OCI-M1 (cell line): Measurements from ENCODE around the gene MYO1F.
"Not testable (repeated sequence)": the region's sequence is repeated elsewhere in the genome, so short reads cannot be mapped to it uniquely, and the experiment has no call there.

Experiments used
- DNase-seq: peaks from one replicate; lab custom pipeline; 2025; lab: John Stamatoyannopoulos, UW

MYO1F gene

DNA sequence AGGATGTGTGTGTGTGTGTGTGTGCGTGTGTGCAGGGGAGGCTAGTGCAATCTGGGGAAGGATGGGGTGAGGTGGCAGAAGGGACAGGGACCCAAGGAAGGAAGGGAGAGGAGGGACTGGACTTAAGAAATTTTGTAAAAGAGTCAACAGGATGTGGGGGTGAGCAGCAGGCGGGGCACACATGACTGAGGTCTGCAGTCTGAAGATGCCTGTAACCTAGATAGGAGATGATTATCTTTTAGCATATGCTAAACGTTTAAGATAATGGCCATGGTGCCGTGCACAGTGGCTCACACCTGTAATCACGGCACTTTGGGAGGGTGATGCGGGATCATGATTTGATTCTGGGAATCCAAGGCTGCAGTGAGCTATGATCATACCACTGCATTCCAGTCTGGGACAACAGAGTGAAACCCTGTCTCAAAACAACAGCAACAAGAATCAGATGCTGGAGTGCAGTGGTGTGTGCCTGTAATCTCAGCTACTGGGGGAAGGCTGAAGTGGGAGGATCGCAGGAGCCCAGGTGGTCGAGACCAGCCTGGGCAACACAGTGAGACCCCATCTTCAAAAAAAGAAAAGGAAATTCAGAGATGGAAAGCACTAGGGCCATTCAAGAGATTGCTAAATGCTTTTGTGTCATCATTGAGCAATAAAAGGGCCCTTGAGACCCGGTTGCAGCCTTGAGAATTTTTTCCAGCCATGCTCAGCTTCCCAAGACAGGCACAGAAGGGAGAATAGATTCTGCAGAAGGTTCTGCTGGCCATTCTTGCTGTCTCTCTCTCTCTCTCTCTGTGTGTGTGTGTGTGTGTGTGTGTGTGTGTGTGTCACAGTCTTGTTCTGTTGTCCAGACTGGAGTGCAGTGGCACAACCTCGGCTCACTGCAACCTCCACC, 59.4 kb downstream of the MYO1F start:
- DNase-seq: peak; percentile 50

DNA sequence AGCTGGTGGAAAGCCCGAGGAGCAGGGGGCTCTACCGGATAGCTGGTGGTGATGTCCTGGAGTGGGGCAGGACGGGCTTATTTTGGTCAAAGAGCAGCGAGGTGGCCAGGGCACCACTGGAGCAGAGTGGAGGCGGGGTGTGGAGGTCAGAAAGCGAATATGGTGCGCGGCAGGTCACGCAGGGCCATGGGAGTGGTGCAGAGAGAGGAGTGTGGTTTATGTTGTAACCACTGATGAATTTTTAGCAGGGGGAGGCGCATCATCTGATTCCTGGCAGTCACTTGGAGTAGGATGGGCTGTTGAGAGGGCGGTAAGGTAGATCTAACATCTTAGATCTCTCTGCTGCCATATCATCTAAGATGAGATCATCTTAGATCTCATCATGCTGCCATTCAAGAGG, 61.9 kb downstream of the MYO1F start:
- peak; percentile 85 for DNase-seq

DNA sequence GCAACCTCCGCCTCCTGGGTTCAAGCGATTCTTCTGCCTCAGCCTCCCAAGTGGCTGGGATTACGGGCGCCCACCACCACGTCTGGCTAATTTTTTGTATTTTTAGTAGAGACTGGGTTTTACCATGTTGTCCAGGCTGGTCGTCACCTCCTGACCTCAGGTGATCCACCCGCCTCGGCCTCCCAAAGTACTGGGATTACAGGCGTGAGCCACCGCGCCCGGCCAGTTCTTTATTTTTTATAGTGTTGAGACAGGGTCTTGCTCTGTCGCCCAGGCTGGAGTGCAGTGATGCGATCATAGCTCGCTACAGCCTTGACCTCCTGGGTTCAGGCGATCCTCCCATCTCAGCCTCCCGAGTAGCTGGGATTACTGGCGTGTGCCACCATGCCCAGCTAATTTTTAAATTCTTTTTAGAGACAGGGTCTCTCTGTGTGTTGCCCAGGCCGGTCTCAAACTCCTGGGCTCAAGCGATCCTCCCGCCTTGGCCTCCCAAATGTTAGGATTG, 62.7 kb downstream of the MYO1F start:
- not testable (repeated sequence) for DNase-seq

DNA sequence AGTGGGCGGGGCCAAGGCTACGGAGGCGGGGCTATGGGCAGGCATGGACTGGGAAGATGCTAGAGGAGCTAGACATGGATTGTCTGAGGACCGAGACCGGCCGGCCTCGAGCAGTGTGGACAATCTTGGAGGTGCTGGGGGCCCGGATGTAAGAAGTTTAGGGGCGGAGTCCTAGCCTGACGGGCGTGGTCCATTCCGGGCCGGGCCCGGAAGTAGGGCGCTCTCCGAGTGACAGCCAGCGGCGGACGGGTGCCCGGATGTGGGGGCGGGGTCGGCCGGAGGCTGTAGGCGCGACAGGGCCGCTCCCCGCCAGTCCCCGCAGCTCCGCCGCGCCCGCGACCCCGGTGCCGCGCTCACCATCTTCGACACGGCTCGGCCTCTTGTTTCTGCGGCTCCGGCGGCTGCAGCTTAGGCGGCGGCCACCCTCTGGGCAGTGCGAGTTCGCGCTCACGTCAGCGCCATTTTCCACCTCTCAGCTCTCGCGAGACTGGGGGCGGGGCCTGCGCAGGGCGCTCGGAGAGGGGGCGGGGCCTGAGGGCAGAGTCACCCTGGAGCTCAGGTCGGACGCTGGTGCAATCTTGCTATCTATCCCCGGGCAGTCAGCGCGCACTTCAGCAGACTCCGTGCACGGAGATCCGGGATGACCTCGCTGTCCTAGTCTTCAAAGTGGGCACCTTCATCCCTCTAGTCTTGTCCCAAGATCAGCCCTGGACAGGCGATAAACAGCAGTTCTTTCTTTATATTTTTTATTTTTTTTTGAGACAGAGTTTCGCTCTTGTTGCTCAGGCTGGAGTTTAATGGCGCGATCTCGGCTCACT, 63.3 kb downstream of the MYO1F start, which contains the start of gene ZNF414:
Gene ZNF414 (minus strand): TSS at position 481 of the 818 bp plus-strand sequence. CDS start 121 bp downstream, at position 360.
- peak; percentile 100 for DNase-seq

DNA sequence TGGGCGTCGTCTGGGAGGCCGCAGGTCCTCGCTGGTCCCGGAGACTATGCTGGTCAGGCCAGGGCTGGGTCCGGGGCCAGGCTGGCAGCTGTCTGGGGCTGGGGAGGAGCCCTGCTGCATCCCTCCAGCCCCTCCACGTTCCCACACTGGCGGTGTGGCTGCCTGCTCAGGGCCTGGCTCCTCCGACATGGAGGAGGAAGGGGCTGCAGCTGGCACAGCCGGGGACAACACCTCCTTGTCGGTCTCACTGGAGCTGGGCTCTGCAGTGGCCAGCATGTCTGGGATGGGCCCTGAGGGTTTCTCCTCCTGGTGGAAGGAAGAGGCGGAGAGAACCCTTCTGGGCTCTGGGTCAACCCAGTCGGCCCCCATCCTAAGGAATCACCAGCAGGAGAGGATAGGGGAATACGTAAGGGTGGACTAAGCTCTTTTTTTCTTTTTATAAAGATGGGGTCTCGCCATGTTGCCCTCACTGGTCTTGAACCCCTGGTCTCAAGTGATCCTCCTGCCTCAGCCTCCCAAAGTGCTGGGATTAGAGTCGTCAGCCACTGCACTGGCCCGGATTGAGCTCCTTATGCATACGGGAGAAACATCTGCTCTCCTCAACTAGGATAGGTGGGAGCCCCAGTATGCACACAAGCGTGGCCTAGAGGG, 64.1 kb downstream of the MYO1F start:
- DNase-seq: no peak

DNA sequence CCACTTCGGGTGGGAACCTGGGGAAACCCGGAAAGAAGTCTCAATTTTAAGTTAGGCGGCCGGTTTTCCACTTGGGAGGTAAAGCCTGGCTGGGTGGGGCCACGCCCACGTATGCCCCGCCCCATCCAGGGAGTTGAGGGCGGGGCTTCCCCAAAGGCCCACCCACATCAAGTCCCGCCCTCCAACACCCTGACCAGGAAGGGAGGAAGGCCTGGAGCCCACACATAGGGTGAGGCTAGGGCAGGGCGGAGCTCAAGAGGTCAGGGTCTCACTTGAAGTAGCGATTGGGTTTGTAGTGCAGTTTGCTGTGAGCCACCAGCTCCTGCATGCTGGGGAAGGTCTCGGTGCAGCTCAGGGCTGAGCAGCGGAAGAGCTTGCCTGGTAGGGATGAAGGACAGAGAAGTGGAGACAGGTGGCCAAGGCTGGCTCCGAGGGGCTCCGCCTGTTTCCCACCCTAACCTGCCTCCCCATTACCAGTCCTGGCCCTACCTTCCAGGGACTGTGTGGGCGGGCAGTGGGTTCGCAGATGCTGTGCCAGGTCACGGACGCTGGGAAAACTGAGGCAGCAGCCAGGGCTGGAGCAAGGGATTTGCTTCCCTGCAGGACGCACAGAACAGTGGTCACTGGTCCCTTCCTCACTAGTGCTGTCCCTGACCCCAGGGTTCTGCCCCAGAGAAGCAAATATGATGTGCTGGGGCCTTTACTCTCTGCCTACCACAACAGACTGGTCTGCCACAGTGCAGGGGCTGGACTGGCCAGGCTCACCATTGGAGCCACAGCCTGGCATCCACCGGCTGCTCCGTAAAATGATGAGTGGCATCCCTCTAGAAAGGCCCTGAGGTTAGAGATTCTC, 64.9 kb downstream of the MYO1F start:
- DNase-seq: peak; percentile 69

DNA sequence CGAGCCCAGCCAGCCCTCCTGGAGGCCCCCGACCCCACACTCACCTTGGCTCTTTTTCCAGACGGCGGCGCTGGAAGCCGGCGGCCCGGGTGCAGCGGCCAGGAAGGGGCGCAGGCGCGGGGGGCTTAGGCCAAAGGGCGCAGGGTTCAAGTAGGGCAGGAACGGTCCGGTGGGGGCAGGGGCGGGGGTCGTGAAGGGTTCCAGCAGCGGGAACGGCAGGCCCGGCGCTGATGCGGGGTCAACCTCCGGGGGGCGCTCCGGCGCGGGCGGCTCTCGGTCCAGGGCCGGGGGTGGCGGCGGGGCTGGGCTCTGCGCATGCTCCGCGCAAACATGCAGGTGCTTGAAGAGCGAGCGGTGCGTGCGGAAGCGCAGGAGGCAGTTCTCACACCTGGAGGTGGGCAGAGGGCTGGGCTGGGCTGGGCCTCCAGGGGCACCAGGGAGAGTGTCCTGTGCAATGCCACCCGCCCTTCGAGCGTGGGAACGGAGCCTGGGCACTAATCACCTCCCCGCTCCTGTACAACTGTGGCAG, 65.6 kb downstream of the MYO1F start:
- DNase-seq: no peak

DNA sequence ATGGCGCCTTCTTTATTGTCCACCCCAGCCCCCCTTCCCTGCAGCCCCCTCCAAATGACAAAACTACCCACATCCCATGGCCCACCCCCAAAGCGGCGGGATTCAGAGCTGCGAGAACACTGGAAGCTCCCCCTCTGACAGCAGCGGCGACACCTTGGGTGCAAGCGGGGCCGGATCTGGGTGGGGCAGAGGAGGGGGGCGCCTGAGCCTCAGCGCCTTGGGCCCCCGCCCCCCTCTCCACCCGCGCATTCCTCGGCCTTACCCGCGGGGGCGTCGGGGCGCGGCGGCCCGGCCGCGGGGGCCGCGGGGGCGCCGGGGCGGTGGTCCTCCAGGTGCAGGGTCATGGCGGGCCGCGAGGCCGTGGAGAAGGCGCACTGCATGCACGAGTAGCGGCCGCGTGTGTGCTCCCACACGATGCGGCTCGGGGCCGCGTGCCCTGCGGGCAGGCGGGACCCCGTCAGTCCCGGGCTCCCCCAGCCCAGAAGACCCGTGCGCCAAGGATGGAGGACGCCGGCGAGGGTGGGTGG, 66.6 kb downstream of the MYO1F start:
- no peak for DNase-seq

DNA sequence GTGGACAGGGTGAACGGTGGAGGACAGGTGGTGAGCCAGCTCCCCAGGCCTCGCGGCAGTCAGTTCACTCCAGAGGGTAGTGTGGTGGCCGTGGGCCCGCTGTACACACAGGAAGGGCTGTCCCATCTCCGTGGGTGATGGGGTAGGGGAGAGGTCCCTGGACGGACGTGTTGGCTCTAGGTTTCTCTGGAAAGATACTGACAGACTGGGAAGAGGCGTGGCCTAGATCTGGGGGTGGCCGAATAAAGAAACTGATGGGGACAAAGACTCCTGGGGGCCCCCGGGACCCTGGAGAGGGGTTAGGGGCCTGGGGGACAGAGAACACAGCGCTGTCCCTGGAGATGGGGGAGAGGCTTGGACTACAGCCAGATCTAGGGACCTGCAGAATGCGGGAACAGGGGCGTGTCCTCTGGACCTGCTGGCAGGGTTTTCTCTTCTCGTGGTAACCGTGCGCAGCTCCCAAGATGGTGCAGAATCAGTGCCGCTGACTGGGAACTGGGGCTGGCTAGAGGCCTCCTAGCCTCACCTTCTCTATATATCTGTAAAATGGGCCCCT, 70.8 kb downstream of the MYO1F start:
- no peak for DNase-seq

DNA sequence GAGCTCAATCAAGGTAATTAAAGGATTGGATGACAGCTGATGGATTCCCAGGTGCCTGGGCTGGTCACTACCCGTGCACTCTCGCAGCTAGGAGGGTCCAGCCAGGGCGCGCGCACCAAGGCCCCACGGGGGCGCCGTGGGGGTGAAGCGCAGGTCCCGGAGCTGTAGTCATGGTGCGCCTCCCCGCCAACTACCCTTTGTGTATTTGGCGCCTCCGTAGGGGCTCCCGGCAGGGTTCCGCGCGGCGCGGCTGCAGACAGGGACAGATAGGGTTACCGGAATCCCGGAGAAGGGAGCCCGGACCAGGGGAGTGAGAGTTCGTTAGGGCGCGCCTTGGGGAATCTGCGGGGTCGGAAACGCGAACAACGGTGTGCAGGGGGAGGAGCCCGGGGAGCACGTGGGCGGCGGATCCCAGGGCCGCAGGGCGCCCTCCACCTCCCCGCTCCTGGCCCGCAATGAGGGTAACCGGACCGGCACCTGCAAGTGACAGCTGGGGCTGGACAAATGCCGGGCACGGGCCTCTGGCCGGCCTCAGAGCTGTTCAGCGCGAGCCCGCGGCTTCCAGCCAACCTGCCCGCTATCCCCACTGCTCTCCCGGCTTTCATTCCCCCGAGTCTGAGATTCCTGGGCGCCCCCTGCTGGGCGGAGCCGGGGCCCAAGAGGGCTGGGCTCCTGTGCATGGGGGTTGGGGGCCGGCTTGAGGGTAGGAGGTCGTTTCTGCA, 71.4 kb downstream of the MYO1F start:
- peak; percentile 94 for DNase-seq

DNA sequence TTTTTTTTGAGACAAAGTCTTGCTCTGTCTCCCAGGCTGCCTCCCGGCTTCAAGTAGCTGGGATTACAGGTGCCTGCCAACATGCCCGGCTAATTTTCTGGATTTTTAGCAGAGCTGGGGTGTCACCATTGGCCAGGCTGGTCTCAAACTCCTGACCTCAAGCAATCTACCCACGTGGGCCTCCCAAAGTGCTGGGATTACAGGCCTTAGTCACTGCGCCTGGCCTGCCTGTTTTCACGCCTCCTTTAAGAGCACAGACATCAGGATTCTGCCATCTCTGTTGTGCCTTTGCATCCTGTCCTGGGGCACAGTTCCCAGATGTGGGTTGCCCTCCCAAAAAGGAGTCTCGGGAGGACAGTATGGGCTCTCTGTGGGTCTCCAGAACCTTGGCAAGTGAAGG, 72.3 kb downstream of the MYO1F start:
- DNase-seq: peak; percentile 59

DNA sequence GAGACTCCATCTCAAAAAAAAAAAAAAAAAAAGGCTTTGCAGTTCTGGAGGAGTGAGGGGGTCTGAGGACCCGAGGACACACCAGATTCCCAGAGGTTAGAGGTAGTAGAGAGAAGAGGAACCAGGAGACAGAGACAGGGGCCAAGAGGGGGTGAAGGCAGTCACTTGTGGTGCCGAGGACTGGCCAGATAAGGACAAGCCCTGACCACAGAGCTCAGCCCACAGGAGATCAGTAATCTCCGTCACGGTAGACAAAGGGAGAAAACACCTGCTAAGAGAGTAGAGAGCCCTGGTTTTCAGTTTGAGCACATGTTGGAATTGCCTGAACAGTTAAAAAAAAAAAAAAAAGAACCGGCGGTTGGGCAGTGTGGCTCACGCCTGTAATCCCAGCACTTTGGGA, 73.1 kb downstream of the MYO1F start:
- peak; percentile 97 for DNase-seq

DNA sequence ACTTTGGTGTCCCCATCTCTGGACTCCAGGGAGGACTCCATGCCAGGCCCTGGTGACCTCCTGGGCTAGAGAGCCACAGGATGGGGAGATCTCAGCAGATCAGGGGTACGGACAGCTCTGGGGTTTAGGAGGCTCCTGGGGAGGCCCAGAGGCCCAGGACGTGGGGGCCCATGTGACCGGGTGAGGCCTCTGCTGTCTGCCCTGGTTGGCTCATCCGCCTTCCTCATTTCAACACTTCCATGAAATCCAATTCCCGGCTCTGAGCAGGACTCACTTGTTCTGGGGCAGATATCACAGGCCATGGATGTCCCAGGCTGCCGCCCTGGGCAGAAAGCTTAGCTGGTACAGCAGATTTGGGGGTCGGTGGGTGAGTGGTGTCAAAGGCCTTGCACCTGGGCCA, 73.7 kb downstream of the MYO1F start:
- DNase-seq: no peak

DNA sequence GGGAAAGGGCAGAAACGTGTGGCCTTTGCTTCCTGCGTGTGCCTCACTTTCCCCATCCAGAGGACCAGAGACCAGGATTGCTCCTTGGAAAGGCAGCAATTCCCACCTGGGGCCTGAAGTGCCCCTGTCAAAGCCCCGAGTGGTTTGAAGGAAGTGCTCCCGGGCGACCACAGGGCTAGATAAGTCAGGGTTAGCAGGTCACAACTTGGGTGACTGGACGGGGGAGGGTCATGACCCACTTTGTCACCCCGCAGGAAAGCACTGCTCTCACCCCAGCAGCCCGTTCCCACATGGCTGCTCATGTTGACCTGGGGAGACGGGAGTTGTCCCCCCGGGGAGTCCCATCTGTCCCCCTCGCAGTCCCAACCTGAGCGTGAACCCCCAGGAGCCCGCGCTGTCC, 75.3 kb downstream of the MYO1F start:
- DNase-seq: peak; percentile 56

DNA sequence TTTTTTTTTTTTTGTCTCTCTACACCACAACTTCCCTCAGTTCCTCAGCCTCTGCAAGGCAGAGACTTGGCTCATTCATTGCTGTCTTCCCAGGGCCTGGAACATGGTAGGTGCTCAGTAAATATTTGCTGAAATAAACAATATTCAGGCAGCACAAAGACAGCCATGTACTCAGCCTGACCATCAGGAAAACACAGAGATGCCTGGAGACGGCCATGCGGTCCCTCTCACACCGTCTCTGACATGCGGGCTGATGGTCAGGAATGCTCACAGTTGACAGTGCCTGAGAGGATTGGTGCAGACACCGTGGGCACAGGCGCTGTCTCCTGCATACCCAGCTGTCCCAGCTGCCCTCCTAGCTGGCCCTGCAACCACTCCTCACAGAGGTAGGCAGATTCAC, 75.7 kb downstream of the MYO1F start:
- no peak for DNase-seq

DNA sequence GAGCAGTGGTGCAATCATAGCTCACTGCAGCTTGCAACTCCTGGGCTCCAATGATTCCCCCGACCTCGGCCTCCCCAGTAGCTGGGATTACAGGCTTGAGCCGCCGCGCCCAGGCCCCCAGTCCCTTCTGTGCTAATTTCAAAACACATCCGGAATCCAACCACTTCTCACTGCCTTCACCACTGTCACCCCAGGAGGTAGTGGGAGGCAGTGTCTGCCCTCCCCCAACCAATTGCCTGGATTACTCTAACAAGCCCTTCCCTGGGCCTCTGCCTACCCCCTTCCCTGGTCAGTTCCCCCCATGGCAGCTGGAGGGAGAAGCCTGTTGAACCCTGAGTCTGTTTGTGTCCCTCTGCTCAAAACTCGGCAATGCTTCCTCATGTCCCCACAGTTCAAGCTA, 77.1 kb downstream of the MYO1F start:
- DNase-seq: no peak

DNA sequence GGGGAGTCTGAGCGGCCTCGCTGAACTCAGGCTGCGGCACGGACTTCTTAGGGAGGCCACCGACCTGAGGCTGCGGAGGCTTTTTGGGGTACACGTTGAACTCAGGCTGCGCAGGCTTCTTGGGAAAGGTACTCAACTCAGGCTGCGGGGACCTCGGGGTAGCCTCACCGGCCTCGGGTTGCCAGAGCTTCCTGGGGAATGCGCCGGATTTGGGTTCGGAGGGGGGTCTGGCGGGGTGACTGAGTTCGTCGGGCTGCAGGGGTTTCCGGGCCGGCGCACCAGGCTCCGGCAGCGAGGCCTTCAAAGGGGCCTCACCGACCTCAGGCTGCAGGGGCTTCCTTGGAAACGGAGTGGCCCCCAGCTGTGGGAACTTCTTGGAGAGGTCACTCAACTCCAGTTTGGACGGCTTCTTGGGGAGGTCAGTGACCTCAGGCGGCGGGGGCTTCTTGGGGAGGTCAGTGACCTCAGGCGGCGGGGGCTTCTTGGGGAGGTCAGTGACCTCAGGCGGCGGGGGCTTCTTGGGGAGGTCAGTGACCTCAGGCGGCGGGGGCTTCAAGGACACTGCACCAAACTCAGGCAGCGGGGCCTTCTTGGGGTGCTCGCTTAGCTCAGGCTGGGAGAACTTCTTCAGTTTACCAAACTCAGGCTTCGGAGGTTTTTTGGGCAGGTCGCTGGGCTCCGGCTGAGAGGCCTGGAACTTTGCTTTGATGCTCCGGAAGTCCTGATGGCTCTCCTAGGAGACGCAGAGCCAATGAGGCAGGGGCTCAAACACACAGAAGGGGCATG, 78.0 kb downstream of the MYO1F start:
- DNase-seq: no peak

DNA sequence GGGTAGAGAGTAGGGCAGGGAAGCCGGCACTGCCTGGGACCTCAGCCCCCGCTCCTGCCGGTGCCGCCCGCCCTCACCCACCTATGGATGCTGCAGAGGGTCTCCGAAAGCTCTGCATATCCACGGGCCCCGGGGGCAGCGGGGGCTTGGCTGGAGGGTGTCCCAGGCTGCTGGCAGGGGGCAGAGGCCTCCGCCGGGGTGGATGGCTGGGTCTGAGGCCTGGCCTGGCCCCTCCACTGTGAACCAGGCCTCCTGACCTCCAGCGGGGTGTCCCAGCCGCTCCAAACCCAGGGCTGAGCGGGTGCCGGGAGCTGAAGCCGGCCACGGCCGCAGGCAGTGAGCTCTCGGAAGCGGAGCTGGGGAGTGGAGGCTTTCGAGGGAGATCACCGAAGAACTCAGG, 78.9 kb downstream of the MYO1F start:
- no peak for DNase-seq

DNA sequence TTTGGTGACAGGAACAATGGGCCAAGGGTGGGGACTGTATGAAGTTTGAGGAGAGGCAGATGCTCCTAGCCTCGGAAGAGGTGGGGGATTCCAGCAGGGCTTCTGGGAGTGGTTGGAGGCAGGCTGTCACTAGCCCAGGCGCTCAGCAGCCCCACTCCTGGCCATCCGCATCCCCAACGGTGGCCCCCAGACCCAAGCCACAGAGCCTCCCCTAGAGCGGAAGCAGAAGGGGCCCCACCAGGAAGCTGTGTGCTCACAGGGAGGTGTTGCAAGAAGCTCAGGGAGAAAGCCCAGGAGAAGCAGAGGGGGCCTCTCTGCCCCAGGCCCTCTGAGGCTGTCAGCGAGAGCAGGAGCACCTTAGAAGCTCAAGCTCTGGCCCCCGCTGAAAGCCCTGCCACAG, 83.1 kb downstream of the MYO1F start:
- no peak for DNase-seq
